CD14-positive monocyte (primary cell): Measurements from ENCODE around the gene UPF3A. TPM values are rescaled to one million over a fixed set of nuclear protein-coding genes. Genes with fewer than 3 reads are reported as not detected.

Experiments
- DNase-seq, 3 donors: peaks; one replicate each; pipeline ENCODE4 v3.0.0-alpha.2; 2011 to 2022
- H2AFZ ChIP-seq: 2 replicates; pipeline ENCODE4 v1.6.0; 2012; ENCODE audit warnings: mild to moderate bottlenecking, low read depth, low read length, inconsistent platforms; ENCODE audit not compliant: insufficient read depth, poor library complexity, severe bottlenecking
- H3K27ac ChIP-seq, 2 donors: 1 replicate in 1 of 2; 2 replicates in 1 of 2; pipeline ENCODE4 v1.5.1; 2012 to 2013; ENCODE audit warnings: low read length in 2 of 2, control low read depth in 1 of 2, inconsistent platforms in 1 of 2, low read depth in 1 of 2, mild to moderate bottlenecking in 1 of 2
- H3K27me3 ChIP-seq, 2 donors: one replicate each; pipeline versions ENCODE4 v1.6.0 to v1.6.1; 2011 to 2013; ENCODE audit warnings: low read length in 2 of 2; ENCODE audit not compliant: control insufficient read depth in 2 of 2, insufficient read depth in 2 of 2
- H3K36me3 ChIP-seq, 2 donors: replicated peaks in 1 of 2; 1 replicate in 1 of 2; 2 replicates in 1 of 2; pipeline versions ENCODE4 v1.5.1 to v1.6.1; 2012 to 2013; ENCODE audit warnings: low read length in 2 of 2, control low read depth in 1 of 2, inconsistent platforms in 1 of 2, mild to moderate bottlenecking in 1 of 2; ENCODE audit not compliant: insufficient read depth in 2 of 2, control insufficient read depth in 1 of 2
- H3K4me1 ChIP-seq, 2 donors: 1 replicate in 1 of 2; 2 replicates in 1 of 2; pipeline versions ENCODE4 v1.5.1 to v1.6.1; 2012 to 2013; ENCODE audit warnings: low read length in 2 of 2, control low read depth in 1 of 2, inconsistent platforms in 1 of 2, mild to moderate bottlenecking in 1 of 2, moderate library complexity in 1 of 2; ENCODE audit not compliant: insufficient read depth in 2 of 2, control insufficient read depth in 1 of 2
- H3K4me2 ChIP-seq: replicated peaks from 2 replicates; pipeline ENCODE3; 2012; ENCODE audit warnings: low read length, moderate library complexity, mild to moderate bottlenecking; ENCODE audit not compliant: poor library complexity, severe bottlenecking; ENCODE audit errors: extremely low read depth
- H3K4me3 ChIP-seq, 3 experiments: fragments of 200-600 bp in 1 of 3; sonication (generic) in 1 of 3; replicated peaks in 1 of 3; 1 replicate in 2 of 3; 2 replicates in 1 of 3; pipeline ENCODE4 v1.5.1; 2011 to 2013; ENCODE audit warnings: low read length in 3 of 3, mild to moderate bottlenecking in 3 of 3, control low read depth in 2 of 3, low read depth in 2 of 3, inconsistent platforms in 1 of 3, moderate library complexity in 1 of 3
- H3K79me2 ChIP-seq: 2 replicates; pipeline ENCODE4 v1.6.0; 2012; ENCODE audit warnings: mild to moderate bottlenecking, control low read depth, inconsistent platforms, low read length, moderate library complexity; ENCODE audit not compliant: insufficient read depth
- H3K9ac ChIP-seq: 2 replicates; pipeline ENCODE4 v1.6.0; 2017; ENCODE audit warnings: low read length, mild to moderate bottlenecking; ENCODE audit not compliant: insufficient read depth, poor library complexity, severe bottlenecking
- H3K9me3 ChIP-seq, 2 donors: replicated peaks in 1 of 2; 1 replicate in 1 of 2; 2 replicates in 1 of 2; pipeline versions ENCODE4 v1.5.1 to v1.6.1; 2012 to 2013; ENCODE audit warnings: low read length in 2 of 2, control low read depth in 1 of 2; ENCODE audit not compliant: control insufficient read depth in 1 of 2, insufficient read depth in 1 of 2
- H4K20me1 ChIP-seq: 2 replicates; pipeline ENCODE4 v1.6.0; 2012; ENCODE audit warnings: mild to moderate bottlenecking, low read length, control low read depth, moderate library complexity; ENCODE audit not compliant: insufficient read depth
- H3K27ac Mint-ChIP-seq, 7 donors: one replicate each; pipeline ENCODE4 v1.8.0; 2020; ENCODE audit warnings: mild to moderate bottlenecking in 7 of 7, mixed read lengths in 7 of 7, moderate library complexity in 6 of 7, inconsistent platforms in 2 of 7
- H3K27me3 Mint-ChIP-seq, 3 donors: one replicate each; pipeline ENCODE4 v1.8.0; 2021 to 2022; ENCODE audit warnings: low read depth in 3 of 3, mild to moderate bottlenecking in 3 of 3, mixed read lengths in 3 of 3, moderate library complexity in 3 of 3, inconsistent platforms in 1 of 3
- H3K36me3 Mint-ChIP-seq, 2 donors: one replicate each; pipeline ENCODE4 v1.8.0; 2020; ENCODE audit warnings: mixed read lengths in 2 of 2, inconsistent platforms in 1 of 2, mild to moderate bottlenecking in 1 of 2
- H3K4me1 Mint-ChIP-seq: one replicate; pipeline ENCODE4 v1.8.0; 2020; ENCODE audit warnings: mild to moderate bottlenecking, mixed read lengths
- H3K4me3 Mint-ChIP-seq, 2 donors: one replicate each; pipeline ENCODE4 v1.8.0; 2020; ENCODE audit warnings: mild to moderate bottlenecking in 2 of 2, mixed read lengths in 2 of 2, moderate library complexity in 1 of 2
- H3K9me3 Mint-ChIP-seq, 7 donors: one replicate each; pipeline ENCODE4 v1.8.0; 2020 to 2022; ENCODE audit warnings: mixed read lengths in 7 of 7, mild to moderate bottlenecking in 6 of 7, moderate library complexity in 6 of 7, inconsistent platforms in 2 of 7
- WGBS: methylation state at CpG from one replicate; pipeline ENCODE4 v1.1.5; 2013; ENCODE audit warnings: missing lambda C conversion rate; ENCODE audit not compliant: insufficient coverage; 5-methylcytosine and 5-hydroxymethylcytosine counted together
- intact Hi-C, 2 donors: fragments of 100-400 bp; cut with micrococcal nuclease; formaldehyde crosslinking; loops; one replicate each; pipeline versions ENCODE4 v1.15.0 to v1.15.1; 2023
- polyA plus RNA-seq, 3 donors: library from polyadenylated mRNA; depleted of rRNA in 1 of 3; unstranded in 2 of 3; stranded (reverse) in 1 of 3; fragments of 300-500 nt in 2 of 3; fragments of >200 nt in 1 of 3; fragmentation: Illumina TruSeq in 2 of 3; gene quantifications; 1 replicate in 2 of 3; 2 replicates in 1 of 3; pipeline ENCODE4 v1.2.3, GENCODE V29; 2012 to 2021
- TF ChIP-seq, protein P1 (sequence below): fragments of 200-600 bp; IDR thresholded peaks from one replicate; pipeline ENCODE4 v1.8.0; 2022; ENCODE audit warnings: antibody characterized with exemption, mild to moderate bottlenecking

UPF3A gene
- polyA plus RNA-seq, 3 donors: 6.1 to 39.1 (median 7.0) TPM

GRCh38 chr13:114296448-114296847 lies 15.0 kb downstream of the UPF3A start:
- Histone ChIP-seq H3K79me2 (peaks cover 4% of the 10 kb centered on the region), H2AFZ (no peak overlapping the region), H3K4me2 (no peak overlapping the region), H3K27ac (no peak overlapping the region), H3K9me3 (no peaks in the 10 kb centered on the region), H3K36me3 (peaks cover 47 to 73% of the 10 kb centered on the region in 2 donors), H4K20me1 (no peaks in the 10 kb centered on the region), H3K9ac (no peak overlapping the region), H3K27me3 (no peaks in the 10 kb centered on the region), H3K4me3 (no peak overlapping the region), H3K4me1 (no peaks in the 10 kb centered on the region)
- WGBS: 90% methylated on average over 5 of the region's 10 CpGs
- no peak overlapping the region for H3K4me3 Mint-ChIP-seq
- TF ChIP-seq, protein P1, sequence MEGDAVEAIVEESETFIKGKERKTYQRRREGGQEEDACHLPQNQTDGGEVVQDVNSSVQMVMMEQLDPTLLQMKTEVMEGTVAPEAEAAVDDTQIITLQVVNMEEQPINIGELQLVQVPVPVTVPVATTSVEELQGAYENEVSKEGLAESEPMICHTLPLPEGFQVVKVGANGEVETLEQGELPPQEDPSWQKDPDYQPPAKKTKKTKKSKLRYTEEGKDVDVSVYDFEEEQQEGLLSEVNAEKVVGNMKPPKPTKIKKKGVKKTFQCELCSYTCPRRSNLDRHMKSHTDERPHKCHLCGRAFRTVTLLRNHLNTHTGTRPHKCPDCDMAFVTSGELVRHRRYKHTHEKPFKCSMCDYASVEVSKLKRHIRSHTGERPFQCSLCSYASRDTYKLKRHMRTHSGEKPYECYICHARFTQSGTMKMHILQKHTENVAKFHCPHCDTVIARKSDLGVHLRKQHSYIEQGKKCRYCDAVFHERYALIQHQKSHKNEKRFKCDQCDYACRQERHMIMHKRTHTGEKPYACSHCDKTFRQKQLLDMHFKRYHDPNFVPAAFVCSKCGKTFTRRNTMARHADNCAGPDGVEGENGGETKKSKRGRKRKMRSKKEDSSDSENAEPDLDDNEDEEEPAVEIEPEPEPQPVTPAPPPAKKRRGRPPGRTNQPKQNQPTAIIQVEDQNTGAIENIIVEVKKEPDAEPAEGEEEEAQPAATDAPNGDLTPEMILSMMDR: no peak
- H3K27me3 Mint-ChIP-seq: no peaks in the 10 kb centered on the region
- H3K9me3 Mint-ChIP-seq: peaks cover 0 to 2% (median 0%) of the 10 kb centered on the region in 7 donors
- intact Hi-C loops: no loop called here
- no peaks in the 10 kb centered on the region for H3K4me1 Mint-ChIP-seq
- no peak for DNase-seq
- H3K36me3 Mint-ChIP-seq: peaks cover 62 to 94% of the 10 kb centered on the region in 2 donors
- peak overlapping the region in 1 of 7 donors; percentile 84 for H3K27ac Mint-ChIP-seq

DNA sequence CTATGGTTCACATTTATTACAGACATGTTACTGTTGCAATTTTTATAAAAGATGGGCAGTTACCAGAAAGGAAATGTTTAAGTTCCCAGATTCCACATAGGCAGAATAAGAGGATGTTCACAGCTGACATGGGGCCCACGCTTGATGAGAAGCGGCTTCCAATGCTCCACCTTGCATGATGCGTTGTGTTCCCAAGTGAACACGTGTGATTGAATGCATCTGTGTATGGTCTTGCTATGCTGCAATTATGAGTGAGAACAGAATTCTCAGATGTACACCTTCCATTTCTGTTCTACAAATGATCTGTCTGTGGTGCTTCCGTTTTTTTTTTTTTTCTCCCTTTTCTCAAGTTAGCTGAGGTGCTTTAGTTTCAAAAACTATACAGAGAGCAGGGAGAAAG lies 15.5 kb downstream of the UPF3A start:
- Mint-ChIP-seq H3K27ac (no peak overlapping the region), H3K4me1 (no peaks in the 10 kb centered on the region), H3K4me3 (no peak overlapping the region), H3K9me3 (peaks cover 0 to 2% (median 0%) of the 10 kb centered on the region in 7 donors), H3K27me3 (no peaks in the 10 kb centered on the region), H3K36me3 (peaks cover 62 to 94% of the 10 kb centered on the region in 2 donors)
- Histone ChIP-seq H3K79me2 (peaks cover 4% of the 10 kb centered on the region), H3K27ac (no peak overlapping the region), H3K4me3 (no peak overlapping the region), H3K9me3 (no peaks in the 10 kb centered on the region), H3K4me2 (no peak overlapping the region), H3K36me3 (peaks cover 48 to 73% of the 10 kb centered on the region in 2 donors), H3K27me3 (no peaks in the 10 kb centered on the region), H2AFZ (no peak overlapping the region), H3K9ac (no peak overlapping the region), H4K20me1 (no peaks in the 10 kb centered on the region), H3K4me1 (no peaks in the 10 kb centered on the region)
- intact Hi-C loops: no loop called here
- TF ChIP-seq, protein P1: no peak
- no CpG with 5 or more reads among the region's 5 CpGs for WGBS
- no peak for DNase-seq
